Effector memory CD4-positive, alpha-beta T cell (primary cell): ENCODE results near the gene ZFAND5.

ENCODE experiments used
- DNase-seq, 3 donors: peaks; one replicate each; pipeline ENCODE4 v3.0.0-alpha.2; 2020
- H3K27ac ChIP-seq: 2 replicates; pipeline ENCODE4 v1.7.0; 2013; ENCODE audit warnings: mild to moderate bottlenecking, low read length, moderate library complexity; ENCODE audit not compliant: insufficient read depth, poor library complexity, severe bottlenecking
- H3K27me3 ChIP-seq: replicated peaks from 2 replicates; pipeline ENCODE4 v1.7.0; 2013; ENCODE audit warnings: mild to moderate bottlenecking, low read length; ENCODE audit not compliant: insufficient read depth, control insufficient read depth, poor library complexity, severe bottlenecking
- H3K36me3 ChIP-seq: 2 replicates; pipeline ENCODE4 v1.7.0; 2013; ENCODE audit warnings: mild to moderate bottlenecking, low read length, moderate library complexity; ENCODE audit not compliant: control insufficient read depth, insufficient read depth
- H3K4me1 ChIP-seq: 2 replicates; pipeline ENCODE4 v1.7.0; 2013; ENCODE audit warnings: low read length, mild to moderate bottlenecking; ENCODE audit not compliant: control insufficient read depth, insufficient read depth, poor library complexity, severe bottlenecking
- H3K4me3 ChIP-seq: 2 replicates; pipeline ENCODE4 v1.7.0; 2013; ENCODE audit warnings: low read length, low read depth, mild to moderate bottlenecking; ENCODE audit not compliant: insufficient read depth, poor library complexity, severe bottlenecking
- H3K9me3 ChIP-seq: 2 replicates; pipeline ENCODE4 v1.7.0; 2013; ENCODE audit warnings: mild to moderate bottlenecking, low read length, moderate library complexity; ENCODE audit not compliant: control insufficient read depth

Gene ZFAND5

GRCh38 chr9:72332351-72332750 lies 32.7 kb downstream of the ZFAND5 start:
- Histone ChIP-seq H3K4me3 (no peak overlapping the region), H3K4me1 (no peaks in the 10 kb centered on the region), H3K27me3 (no peaks in the 10 kb centered on the region), H3K9me3 (no peaks in the 10 kb centered on the region), H3K27ac (no peak overlapping the region), H3K36me3 (no peaks in the 10 kb centered on the region)
- no peak for DNase-seq

DNA sequence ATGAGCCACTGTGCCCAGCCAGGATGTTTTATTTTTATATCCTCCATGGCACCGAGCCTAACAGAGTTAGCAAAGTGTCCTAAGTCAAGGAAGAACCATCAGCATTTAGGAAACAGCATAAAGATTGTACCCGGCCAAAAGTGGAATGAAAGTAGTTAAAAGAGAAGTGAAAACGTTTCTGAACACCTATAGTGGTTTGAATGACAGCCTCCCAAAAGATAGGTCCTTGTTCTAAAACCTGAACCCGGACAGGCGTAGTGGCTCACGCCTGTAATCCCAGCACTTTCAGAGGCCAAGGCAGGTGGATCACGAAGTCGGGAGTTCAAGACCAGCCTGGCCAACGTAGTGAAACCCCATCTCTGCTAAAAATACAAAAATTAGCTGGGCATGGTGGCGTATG lies 37.4 kb downstream of the ZFAND5 start:
- no peaks in the 10 kb centered on the region for H3K27me3 ChIP-seq
- H3K27ac ChIP-seq: no peak overlapping the region
- H3K4me3 ChIP-seq: no peak overlapping the region
- H3K4me1 ChIP-seq: no peaks in the 10 kb centered on the region
- H3K36me3 ChIP-seq: no peaks in the 10 kb centered on the region
- no peaks in the 10 kb centered on the region for H3K9me3 ChIP-seq
- no peak for DNase-seq

GRCh38 chr9:72326641-72327040 lies 38.4 kb downstream of the ZFAND5 start:
- H3K4me1 ChIP-seq: no peaks in the 10 kb centered on the region
- no peaks in the 10 kb centered on the region for H3K9me3 ChIP-seq
- H3K4me3 ChIP-seq: no peak overlapping the region
- DNase-seq: no peak
- H3K27ac ChIP-seq: no peak overlapping the region
- no peaks in the 10 kb centered on the region for H3K36me3 ChIP-seq
- H3K27me3 ChIP-seq: no peaks in the 10 kb centered on the region

- no peak for DNase-seq
- Histone ChIP-seq H3K4me1 (no peaks in the 10 kb centered on the region), H3K9me3 (no peaks in the 10 kb centered on the region), H3K36me3 (no peaks in the 10 kb centered on the region), H3K27me3 (no peaks in the 10 kb centered on the region), H3K27ac (no peak overlapping the region), H3K4me3 (no peak overlapping the region)
Observed at GRCh38 chr9:72324974-72325373, 40.0 kb downstream of the ZFAND5 start.

DNA sequence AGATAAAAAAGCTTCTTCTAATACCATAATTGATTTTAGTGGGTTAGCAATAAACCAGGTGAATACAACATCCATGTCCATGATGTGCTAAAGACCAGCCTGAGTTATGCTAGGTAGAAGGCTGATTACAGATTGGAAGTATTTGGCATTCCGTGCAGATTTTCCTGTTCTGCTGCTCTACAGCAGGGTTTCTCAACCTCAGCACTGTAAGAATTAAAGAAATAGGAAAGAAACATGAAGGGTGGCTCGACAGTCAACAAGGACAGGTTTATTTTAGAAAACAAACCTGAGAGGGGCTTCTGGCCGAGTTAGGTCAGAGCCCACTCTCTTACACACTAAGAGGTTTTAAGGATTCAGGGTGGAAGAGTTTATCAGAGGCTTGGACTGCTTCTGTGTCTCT lies 42.3 kb downstream of the ZFAND5 start:
- H3K27me3 ChIP-seq: no peaks in the 10 kb centered on the region
- H3K4me1 ChIP-seq: no peaks in the 10 kb centered on the region
- no peaks in the 10 kb centered on the region for H3K9me3 ChIP-seq
- H3K27ac ChIP-seq: no peak overlapping the region
- H3K4me3 ChIP-seq: no peak overlapping the region
- no peak for DNase-seq
- H3K36me3 ChIP-seq: no peaks in the 10 kb centered on the region

DNA sequence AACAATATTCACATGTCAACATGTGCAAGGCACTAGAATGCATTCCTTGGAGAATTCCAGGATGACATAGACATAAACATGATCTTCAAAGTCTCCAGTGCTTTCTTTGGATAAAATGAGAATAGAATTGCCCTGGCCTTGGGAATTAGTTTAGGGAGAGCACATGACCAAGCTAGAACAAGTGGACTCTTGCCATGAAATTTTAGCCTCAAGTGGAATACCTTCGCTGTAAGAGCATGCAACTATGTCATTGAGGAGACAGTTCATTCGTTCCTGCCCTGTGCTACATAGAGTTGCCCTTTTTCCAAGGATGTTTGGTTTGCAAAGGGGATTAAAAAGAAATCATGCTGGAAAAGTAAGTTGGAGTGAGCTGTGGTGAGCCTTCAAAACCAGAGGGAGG lies 42.7 kb downstream of the ZFAND5 start:
- no peaks in the 10 kb centered on the region for H3K9me3 ChIP-seq
- H3K27me3 ChIP-seq: no peaks in the 10 kb centered on the region
- DNase-seq: no peak
- no peak overlapping the region for H3K27ac ChIP-seq
- H3K4me1 ChIP-seq: no peaks in the 10 kb centered on the region
- no peaks in the 10 kb centered on the region for H3K36me3 ChIP-seq
- H3K4me3 ChIP-seq: no peak overlapping the region

DNA sequence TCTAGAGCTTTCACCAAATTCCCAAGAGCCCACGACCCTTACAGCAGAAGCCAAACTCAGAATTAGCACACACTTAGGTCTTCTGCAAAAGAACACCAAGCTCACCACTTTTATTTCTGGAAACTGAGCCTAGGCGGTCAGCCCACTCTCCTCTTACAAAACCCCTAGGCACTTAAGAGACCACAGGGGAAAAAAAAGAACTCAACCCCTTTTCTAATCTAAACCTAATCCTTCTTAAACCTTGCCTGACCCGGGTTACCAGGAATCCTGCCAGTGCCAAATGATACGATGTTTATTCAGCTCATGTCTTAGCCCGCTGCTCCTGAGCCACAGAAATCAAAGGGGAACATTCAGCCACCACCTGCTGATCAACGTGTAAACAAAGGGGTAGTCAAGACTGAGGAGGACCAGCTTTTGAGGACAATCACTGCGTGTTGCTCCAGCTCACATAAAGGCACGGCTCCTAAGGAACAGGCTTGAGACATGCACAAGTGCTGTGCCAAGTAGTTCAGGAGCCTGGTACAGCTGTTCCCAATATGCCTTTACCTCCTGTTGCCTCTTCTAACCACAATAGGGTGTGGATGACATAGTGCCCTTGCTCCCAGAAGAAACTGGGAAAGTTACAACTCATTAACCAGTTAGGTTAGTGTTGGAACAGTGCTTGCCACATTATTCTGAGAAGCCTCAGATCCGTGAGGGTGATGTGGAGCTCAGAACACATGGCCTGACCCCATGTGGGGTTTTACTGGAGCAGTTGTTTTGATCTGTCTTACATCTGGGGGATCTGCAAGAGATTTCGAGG lies 49.3 kb downstream of the ZFAND5 start:
- Histone ChIP-seq H3K9me3 (no peaks in the 10 kb centered on the region), H3K4me1 (no peaks in the 10 kb centered on the region), H3K27ac (no peak overlapping the region), H3K4me3 (no peak overlapping the region), H3K36me3 (no peaks in the 10 kb centered on the region), H3K27me3 (no peaks in the 10 kb centered on the region)
- DNase-seq: no peak

- Histone ChIP-seq H3K36me3 (no peaks in the 10 kb centered on the region), H3K4me3 (no peak overlapping the region), H3K9me3 (no peaks in the 10 kb centered on the region), H3K27me3 (no peaks in the 10 kb centered on the region), H3K4me1 (no peaks in the 10 kb centered on the region), H3K27ac (no peak overlapping the region)
- no peak for DNase-seq
Observed at GRCh38 chr9:72315089-72315509, 49.9 kb downstream of the ZFAND5 start.

DNA sequence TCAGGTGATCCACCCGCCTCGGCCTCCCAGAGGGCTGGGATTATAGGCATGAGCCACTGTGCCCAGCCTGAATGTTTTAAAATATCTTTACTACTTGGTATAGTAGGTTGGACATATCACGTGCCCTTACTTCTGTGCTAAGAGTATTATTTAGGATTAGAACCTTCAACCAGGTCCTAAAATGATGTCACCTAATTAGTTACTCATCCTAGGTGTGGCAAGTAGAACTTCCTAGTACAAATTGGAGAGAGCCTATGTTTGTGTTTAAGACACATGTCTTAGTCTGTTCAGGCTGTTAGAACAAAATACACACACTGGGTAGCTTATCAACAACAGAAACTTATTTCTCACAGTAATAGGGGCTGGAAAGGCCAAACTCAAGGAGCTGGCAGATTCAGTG lies 51.5 kb downstream of the ZFAND5 start:
- DNase-seq: no peak
- H3K4me3 ChIP-seq: no peak overlapping the region
- no peaks in the 10 kb centered on the region for H3K9me3 ChIP-seq
- no peaks in the 10 kb centered on the region for H3K27me3 ChIP-seq
- H3K36me3 ChIP-seq: no peaks in the 10 kb centered on the region
- H3K4me1 ChIP-seq: no peaks in the 10 kb centered on the region
- no peak overlapping the region for H3K27ac ChIP-seq

- H3K27me3 ChIP-seq: no peaks in the 10 kb centered on the region
- no peak overlapping the region for H3K4me3 ChIP-seq
- no peaks in the 10 kb centered on the region for H3K9me3 ChIP-seq
- H3K27ac ChIP-seq: no peak overlapping the region
- H3K4me1 ChIP-seq: no peaks in the 10 kb centered on the region
- H3K36me3 ChIP-seq: no peaks in the 10 kb centered on the region
- no peak for DNase-seq
Observed at GRCh38 chr9:72312386-72312987, 52.5 kb downstream of the ZFAND5 start.
